GM12874 (cell line): Measurements from ENCODE around the gene UTS2.

ENCODE experiments used
- CTCF ChIP-seq: IDR thresholded peaks from 2 replicates; pipeline ENCODE4 v1.5.1; 2011; ENCODE audit warnings: low read depth, mild to moderate bottlenecking, control low read depth, low read length, moderate library complexity; ENCODE audit not compliant: insufficient read depth

Gene UTS2

DNA sequence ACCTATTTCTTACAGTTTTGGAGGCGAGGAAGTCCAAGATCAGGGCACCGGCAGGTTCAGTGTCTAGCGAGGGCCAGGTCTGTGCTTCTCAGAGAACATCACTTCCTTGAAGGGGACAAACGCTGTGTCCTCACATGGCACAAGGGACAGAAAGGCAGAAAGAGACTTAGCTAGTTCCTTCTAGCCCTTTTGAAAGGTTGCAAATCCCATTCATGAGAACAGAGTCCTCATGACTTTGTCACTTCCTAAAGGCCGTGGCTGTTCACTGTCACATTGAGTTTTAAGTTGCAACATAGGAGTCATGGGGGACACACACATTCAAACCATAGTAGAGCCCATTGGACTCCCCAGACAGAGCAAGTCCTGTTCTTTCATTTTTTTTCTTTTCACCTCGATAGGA is 41.4 kb downstream of the UTS2 start:
- no peak for TF ChIP-seq CTCF

GRCh38 chr1:7810395-7810794 is 42.5 kb downstream of the UTS2 start:
- no peak for TF ChIP-seq CTCF

DNA sequence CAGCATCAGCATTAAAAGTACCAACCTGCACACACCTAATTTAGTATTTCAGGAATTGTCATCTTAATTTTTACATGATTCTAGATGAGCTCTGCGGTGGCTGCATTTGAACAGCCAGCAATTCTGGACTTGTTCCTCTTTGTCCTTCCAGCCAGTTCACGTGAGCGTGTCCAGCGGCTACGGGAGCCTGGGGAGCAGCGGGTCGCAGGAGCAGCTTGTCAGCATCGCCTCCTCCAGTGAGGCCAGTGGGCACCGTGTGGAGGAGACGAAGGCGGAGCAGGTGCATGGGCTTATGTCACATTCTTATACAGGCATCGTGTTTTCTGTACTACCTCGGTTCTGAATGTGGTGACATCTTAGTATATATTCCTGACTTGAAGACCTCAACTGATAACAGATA is 43.1 kb downstream of the UTS2 start:
- TF ChIP-seq CTCF: no peak

DNA sequence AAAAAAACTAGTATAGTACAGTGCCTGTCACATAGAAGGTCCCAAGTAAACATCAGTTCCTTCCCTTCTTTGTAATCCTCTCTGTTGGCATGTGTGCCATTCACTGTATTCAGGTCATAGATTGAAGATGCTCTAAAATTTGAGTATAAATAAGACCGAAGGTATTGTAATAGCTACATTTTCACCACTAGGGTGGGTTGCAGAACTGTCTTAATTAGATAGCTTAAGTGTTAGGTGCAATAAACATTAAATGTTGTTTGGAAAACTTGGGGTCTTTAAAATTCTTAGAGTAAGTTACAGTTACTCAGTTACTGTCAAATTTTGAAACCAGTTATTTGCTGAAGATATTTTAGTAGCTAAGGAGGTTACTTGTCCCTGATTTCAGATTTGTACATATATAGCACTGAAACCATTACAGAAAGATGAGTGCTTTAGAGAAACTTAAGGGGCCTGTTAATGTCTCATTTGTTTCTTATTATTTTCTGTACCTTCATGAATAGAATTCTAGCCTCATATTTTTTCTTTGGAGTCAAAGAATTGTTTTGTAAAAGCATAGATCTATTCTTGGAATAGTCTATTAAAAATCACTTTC is 44.5 kb downstream of the UTS2 start:
- peak; percentile 39; the same call in 1 of the 2 replicates for TF ChIP-seq CTCF

GRCh38 chr1:7805460-7805859 is 47.4 kb downstream of the UTS2 start:
- no peak for TF ChIP-seq CTCF
